Measurements from ENCODE around the gene NFIC.
A peak's percentile ranks its signal among the peaks of the same experiment; 100 is the strongest.
"Not testable (repeated sequence)": the region's sequence is repeated elsewhere in the genome, so short reads cannot be mapped to it uniquely, and the experiment has no call there.

The NFIC gene

GRCh38 chr19:3431760-3432397, 65.5 kb downstream of the NFIC start:
- no peak for DNase-seq

DNA sequence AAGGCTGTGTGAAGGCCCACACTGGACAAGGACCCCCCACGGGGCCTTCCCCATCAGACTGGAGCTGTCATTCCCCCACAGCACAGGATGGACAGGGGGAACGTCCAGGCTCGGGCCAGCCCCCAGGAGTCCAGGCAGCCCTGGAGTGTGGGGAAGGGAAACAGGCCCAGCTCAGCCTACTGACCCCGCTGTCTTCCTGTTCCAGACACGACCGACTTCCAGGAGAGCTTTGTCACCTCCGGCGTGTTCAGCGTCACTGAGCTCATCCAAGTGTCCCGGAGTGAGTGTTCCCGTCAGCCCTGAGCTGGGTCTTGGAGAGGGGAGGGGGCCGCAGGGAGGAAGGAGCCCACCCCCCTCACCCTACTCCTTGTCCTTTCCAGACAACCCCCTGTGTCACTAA, 66.9 kb downstream of the NFIC start:
- no peak for DNase-seq

- no peak for DNase-seq
Measured at GRCh38 chr19:3433805-3434540, 67.6 kb downstream of the NFIC start.

- DNase-seq: peak; percentile 97
Measured at GRCh38 chr19:3434630-3435553, 68.5 kb downstream of the NFIC start.

DNA sequence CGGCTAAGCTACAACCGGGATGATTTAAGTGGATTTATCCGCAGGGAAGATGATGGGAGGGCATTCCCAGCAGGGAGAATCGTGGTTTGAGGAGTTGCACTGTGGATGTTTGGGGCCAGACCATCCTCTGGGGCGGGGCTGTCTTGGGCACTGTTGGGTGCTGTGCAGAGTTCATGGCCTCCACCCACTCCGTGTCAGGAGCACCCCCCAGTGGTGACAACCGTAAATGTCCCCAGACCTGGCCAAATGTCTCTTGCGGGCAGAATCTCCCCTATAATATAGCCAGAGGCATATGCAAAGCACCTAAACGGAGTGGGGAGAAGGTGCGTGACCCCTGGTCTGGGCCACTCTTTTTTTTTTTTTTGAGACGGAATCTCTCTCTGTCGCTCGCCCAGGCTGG, 73.7 kb downstream of the NFIC start:
- no peak for DNase-seq

DNA sequence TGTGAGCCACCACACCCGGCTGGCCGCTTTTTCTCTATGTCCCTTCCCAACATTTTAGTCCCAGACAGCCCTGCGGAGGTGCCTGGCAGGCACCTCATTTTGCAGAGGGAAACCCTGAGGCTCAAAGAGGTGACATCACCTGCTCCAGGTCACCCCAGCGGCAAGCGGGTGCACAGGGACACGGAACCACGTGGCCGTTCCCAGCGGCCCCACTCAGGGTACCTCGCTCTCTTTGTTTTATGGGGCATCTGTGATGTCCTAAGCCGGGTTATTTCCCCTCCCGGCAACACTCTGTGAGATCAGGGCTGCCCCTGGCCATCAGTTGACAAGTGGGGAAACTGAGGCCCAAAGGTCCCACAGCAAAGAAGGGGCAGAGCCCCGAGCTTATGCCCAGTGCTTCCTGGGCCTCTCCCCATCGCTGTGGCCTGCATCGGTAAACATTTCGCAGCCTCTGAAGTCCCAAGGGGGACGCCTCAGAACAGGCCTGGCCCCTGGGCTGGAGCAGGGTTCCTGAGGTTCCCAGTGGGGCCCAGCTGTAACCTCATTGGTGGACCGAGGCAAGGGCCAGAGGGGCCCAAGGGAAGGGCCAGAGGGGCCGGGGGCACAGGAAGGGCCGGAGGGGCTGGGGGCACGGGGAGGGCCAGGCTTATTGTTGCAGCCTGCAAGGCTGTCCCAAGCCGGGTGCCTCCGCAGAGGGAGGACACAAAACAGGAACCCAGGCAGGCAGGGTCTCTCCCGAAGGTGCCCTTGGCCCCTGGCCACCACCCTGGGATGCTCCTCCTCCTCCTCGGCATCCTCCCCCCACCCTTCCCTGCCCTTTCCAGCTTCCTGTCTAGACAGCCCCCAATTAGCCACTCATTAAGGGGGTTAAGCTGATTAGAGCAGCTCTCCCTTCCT, 75.0 kb downstream of the NFIC start:
- no peak for DNase-seq

DNA sequence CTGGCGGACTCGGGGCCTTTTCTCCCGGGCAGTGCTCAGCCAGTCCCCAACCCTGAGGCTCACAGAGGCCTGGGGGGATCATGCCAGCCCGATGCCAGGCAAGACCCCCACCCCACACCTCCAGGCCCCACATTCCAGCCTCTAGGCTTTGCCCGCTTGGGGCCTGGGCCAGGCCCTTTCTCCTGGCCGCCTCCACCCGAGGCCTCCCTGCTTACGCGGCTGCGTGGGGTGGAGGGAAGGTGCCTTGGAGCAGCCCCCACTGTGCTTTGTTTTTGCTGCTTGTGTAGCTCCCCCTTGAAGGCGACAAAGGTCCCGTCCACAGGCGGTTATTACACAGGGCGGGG, 75.6 kb downstream of the NFIC start:
- no peak for DNase-seq

DNA sequence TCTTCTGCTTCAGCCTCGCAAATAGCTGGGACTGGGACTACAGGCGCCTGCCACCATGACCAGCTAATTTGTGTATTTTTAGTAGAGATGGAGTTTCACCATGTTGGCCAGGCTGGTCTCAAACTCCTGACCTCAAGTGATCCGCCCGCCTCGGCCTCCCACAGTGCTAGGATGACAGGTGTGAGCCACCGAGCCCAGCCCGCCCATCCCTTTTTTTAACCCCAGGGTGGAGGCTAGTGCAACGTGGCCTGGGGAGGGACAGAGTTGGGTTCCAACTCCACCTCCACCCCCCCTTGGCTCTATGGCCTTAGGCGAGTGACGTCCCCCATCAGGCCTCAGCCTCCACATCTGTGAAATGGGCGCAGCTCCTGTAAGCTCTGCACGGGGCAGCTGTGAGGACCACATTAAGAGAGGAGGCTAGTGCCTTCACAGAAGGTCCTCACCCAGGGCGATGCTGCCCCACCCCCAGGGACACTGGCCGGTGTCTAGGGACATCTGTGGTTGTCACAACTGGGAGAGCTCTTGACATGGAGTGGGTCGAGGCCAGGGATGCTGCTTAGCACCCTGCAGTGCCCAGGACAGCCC, 76.2 kb downstream of the NFIC start:
- no peak for DNase-seq

GRCh38 chr19:3443840-3444694, 77.7 kb downstream of the NFIC start:
- peak; percentile 85 for DNase-seq

DNA sequence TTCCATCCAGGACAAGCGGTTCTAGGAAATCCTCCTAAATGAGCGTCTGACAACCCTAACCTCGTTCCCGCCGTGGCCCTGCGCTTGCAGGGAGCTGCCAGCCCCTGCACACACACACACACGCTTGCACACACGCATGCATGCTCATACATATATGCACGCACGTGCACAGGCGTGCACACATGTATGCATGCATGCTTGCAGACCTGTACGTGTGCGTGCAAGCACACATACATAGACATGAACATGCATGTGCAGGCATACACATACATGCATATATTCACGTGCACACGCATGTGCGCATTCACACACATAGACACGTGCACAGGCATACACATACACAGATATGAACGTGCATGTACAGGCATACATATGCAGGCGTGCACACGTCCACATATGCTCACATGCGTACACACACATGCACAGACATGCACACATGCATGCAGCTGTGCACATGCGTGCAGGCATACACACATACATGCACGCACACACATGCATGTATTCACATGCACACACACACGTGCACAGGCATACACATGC, 78.4 kb downstream of the NFIC start:
- no peak for DNase-seq

DNA sequence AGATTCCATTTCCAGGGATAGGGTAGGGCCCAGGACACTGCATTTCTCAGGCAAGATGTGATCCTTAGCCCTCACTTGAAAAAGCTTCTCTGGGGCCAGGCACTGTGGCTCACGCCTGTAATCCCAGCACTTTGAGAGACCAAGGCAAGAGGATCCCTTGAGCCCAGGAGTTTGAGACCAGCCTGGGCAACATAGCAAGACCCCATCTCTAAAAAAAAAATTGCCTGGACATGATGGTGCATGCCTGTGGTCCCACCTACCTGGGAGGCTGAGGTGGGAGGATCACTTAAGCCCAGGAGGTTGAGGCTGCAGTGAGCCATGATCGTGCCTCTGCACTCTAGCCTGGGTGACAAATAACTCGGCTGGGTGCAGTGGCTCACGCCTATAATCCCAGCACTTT, 80.3 kb downstream of the NFIC start:
- DNase-seq: not testable (repeated sequence)

DNA sequence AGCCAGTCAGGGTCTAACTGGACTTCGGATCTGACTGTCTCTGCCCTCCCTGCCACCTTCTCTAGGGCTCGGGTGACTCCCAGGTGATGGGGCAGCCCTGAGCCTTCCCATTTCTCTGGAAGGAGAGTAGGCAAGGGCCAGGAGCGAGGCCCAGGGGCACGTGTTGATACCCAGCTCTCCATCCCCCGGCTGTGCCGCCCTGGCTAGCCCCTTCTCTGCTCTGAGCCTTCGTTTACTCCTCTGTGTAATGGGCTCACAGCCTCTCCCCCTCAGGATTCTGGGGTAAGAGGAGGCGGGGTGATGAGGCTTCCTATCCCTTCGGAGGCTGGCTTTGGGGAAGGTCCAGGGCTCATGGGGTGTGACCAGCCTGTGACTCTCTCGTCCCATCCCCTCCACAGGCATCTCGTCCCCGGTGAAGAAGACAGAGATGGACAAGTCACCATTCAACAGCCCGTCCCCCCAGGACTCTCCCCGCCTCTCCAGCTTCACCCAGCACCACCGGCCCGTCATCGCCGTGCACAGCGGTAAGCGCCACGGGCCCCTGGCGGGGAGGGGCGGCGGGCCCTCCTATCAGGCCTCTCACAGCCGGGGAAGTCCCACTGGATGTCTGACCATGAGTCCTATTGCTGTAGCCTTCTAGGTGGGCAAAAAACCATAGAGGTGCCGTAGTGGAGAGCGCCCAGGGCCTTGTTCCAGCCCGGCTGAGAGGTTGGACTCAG, 82.4 kb downstream of the NFIC start:
- DNase-seq: no peak

DNA sequence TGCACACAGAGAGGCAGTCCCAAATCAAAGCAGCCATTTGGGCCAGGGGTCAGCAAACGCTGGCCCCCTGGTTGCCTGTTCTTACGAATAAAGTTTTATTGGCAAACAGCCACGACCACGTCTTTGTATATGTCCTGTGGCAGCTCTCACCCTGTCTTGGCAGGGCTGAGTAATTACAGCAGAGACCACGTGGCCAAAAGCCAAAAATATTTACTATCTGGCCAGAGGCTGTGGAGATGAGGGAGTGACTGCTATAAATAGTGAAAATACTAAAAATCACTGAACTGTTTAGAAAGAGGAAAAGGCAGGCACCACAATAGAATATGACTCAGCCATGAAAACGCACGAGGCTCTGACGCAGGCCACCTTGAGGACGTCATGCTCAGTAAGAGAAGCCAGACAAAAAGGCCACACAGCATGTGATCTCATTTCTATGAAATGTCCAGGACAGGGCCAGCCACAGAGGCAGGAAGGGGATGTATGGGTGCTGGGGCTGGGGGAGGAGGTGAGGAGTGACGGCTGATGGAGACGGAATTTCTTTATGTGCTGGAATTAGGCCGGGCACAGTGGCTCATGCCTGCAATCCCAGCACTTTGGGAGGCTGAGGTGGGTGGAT, 84.5 kb downstream of the NFIC start:
- DNase-seq: peak; percentile 82

DNA sequence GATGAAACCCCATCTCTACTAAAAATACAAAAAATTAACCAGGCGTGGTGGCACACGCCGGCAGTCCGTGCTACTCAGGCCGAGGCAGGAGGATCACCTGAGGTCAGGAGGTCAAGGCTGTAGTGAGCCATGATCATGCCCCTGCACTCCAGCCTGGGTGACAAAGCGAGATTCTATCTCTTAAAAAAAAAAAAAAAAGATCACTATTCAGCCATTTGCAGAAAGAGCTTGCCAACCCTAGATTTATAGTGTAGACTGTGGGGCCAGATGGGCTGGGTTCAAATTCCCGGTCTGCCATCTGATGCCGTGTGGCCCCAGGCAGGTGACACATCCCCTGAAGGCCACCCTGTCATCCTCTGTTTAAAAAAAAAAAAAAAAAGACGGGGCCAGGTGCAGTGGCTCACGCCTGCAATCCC, 85.1 kb downstream of the NFIC start:
- DNase-seq: no peak

GRCh38 chr19:3452171-3452941, 86.0 kb downstream of the NFIC start:
- DNase-seq: no peak

DNA sequence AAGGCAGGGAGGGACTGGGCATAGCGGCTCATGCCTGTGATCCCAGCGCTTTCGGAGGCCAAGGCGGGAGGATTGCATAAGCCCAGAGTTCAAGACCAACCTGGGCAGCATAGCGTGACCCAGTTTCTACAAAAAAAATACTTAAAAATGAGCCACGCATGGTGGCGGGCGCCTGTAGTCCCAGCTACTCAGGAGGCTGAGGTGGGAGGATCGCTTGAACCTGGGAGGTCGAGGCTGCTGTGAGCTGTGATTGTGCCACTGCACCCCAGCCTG, 86.5 kb downstream of the NFIC start:
- not testable (repeated sequence) for DNase-seq

- DNase-seq: no peak
Measured at GRCh38 chr19:3453840-3454239, 87.5 kb downstream of the NFIC start.

DNA sequence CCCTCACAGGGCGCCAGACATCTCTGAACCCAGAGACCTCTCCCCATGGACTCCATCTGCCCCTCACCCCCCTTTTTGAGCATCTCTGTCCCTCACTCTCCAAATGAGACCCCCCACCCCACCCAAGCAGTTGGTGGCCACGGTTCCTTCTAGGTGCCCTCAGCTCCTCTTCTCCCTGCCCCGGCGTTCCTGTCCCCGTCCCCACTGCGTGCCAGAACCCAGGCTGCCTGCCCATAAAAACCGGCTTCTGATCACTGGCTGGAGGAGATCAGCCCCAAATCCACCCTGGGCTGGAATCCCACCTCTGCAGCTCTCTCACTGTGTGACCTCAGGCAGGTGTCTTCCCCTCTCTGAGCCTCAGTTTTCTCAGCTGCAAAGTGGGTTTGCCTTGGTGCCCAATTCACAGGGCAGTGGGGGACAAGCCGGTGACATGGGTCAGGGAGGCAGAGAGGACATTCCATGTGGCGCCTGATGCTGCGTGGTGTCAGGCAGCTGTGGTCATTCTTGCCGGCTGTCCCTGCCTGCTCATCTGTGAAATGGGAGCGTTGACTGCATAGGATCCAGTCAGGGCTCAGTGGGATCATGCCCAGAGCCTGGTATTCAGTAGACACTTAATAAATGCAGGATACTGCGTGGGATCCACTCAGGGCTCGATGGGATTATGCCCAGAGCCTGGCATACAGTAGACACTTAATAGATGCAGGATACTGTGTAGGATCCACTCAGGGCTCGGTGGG, 88.4 kb downstream of the NFIC start:
- no peak for DNase-seq

All from femur (tissue), 1 donor.